HEK293 (cell line): ENCODE measurements around the gene ROS1.

Source experiments
- CTCF ChIA-PET: fragments of 350-600 bp; formaldehyde crosslinking; extraction: SDS; loops from one replicate; lab custom pipeline; 2021; ENCODE audit warnings: antibody characterized with exemption; lab: Yijun Ruan, JAX
- POLR2A ChIA-PET: fragments of 300-600 bp; formaldehyde crosslinking; extraction: SDS; loops from one replicate; lab custom pipeline; 2020; ENCODE audit warnings: antibody characterized with exemption, inconsistent platforms; lab: Yijun Ruan, JAX
- H3K27ac ChIP-seq: fragments of 200-500 bp; sonication (Bioruptor generic); 2 replicates; pipeline ENCODE4 v1.5.1; 2014; ENCODE audit warnings: low read depth, low read length, control low read depth, inconsistent platforms; ENCODE audit errors: extremely low read depth
- H3K36me3 ChIP-seq, 2 experiments: fragments of 200-500 bp in 1 of 2; sonication (Bioruptor generic) in 1 of 2; 1 replicate in 1 of 2; 2 replicates in 1 of 2; pipeline ENCODE4 v1.5.1; 2014 to 2017; ENCODE audit warnings: inconsistent platforms in 2 of 2, low read length in 2 of 2; ENCODE audit not compliant: control insufficient read depth in 2 of 2, insufficient read depth in 1 of 2
- H3K4me1 ChIP-seq: fragments of 200-500 bp; sonication (Bioruptor generic); 2 replicates; pipeline ENCODE4 v1.5.1; 2014; ENCODE audit warnings: mild to moderate bottlenecking, low read length, inconsistent platforms; ENCODE audit not compliant: control insufficient read depth, insufficient read depth
- H3K4me3 ChIP-seq: 2 replicates; pipeline ENCODE4 v1.5.1; 2011; ENCODE audit warnings: low read depth, mild to moderate bottlenecking, control low read depth, low read length, moderate library complexity
- H3K9me3 ChIP-seq: fragments of 200-500 bp; sonication (Bioruptor generic); 2 replicates; pipeline ENCODE4 v1.5.1; 2014; ENCODE audit warnings: low read depth, low read length, inconsistent platforms; ENCODE audit not compliant: control insufficient read depth, insufficient read depth
- FEZF1 ChIP-seq: fragments of 450-650 bp; formaldehyde crosslinking; IDR thresholded peaks from 2 replicates; pipeline ENCODE4 v1.5.1; 2016; ENCODE audit warnings: missing biosample characterization, missing genetic modification characterization
- ZNF223 ChIP-seq: fragments of 450-650 bp; formaldehyde crosslinking; IDR thresholded peaks from 2 replicates; pipeline ENCODE4 v1.5.1; 2016; ENCODE audit warnings: missing biosample characterization, missing genetic modification characterization
- ZNF324 ChIP-seq: fragments of 450-650 bp; formaldehyde crosslinking; IDR thresholded peaks from 2 replicates; pipeline ENCODE4 v1.5.1; 2016; ENCODE audit warnings: missing biosample characterization, missing genetic modification characterization
- ZNF366 ChIP-seq: fragments of 450-650 bp; formaldehyde crosslinking; conservative IDR thresholded peaks from 2 replicates; pipeline ENCODE4 v1.5.1; 2016; ENCODE audit warnings: missing biosample characterization, missing genetic modification characterization
- ZNF398 ChIP-seq: fragments of 450-650 bp; formaldehyde crosslinking; IDR thresholded peaks from 2 replicates; pipeline ENCODE4 v1.5.1; 2017; ENCODE audit warnings: missing biosample characterization, missing genetic modification characterization
- ZNF610 ChIP-seq: fragments of 450-650 bp; formaldehyde crosslinking; IDR thresholded peaks from 2 replicates; pipeline ENCODE4 v1.5.1; 2016; ENCODE audit warnings: missing biosample characterization, missing genetic modification characterization, borderline replicate concordance
- ZNF677 ChIP-seq: fragments of 450-650 bp; IDR thresholded peaks from 2 replicates; pipeline ENCODE4 v1.5.0; 2018; ENCODE audit warnings: missing biosample characterization, mild to moderate bottlenecking, missing genetic modification characterization, moderate library complexity
- TF ChIP-seq, protein P1 (sequence below): fragments of 450-650 bp; formaldehyde crosslinking; IDR thresholded peaks from 2 replicates; pipeline ENCODE4 v1.5.1; 2016; ENCODE audit warnings: missing biosample characterization, missing genetic modification characterization
- TF ChIP-seq, protein P2 (sequence below): fragments of 450-650 bp; formaldehyde crosslinking; IDR thresholded peaks from 2 replicates; pipeline ENCODE4 v1.5.1; 2016; ENCODE audit warnings: missing biosample characterization, missing genetic modification characterization
- TF ChIP-seq, protein P3 (sequence below): fragments of 450-650 bp; formaldehyde crosslinking; IDR thresholded peaks from 2 replicates; pipeline ENCODE4 v1.5.1; 2016; ENCODE audit warnings: missing biosample characterization, missing genetic modification characterization
- TF ChIP-seq, protein P4 (sequence below): fragments of 450-650 bp; formaldehyde crosslinking; IDR thresholded peaks from 2 replicates; pipeline ENCODE4 v1.5.1; 2017; ENCODE audit warnings: missing biosample characterization, missing genetic modification characterization

Gene ROS1

GRCh38 chr6:117448732-117449485 is 23.2 kb upstream of the ROS1 start:
- H3K9me3 ChIP-seq, result no peaks in the 10 kb centered on the region
- H3K36me3 ChIP-seq, result no peaks in the 10 kb centered on the region
- H3K27ac ChIP-seq, result no peak overlapping the region
- no peaks in the 10 kb centered on the region; the same call in 1 of the 2 replicates for H3K4me1 ChIP-seq
- ChIA-PET POLR2A (interaction anchor here (0.9 to 1.0 kb wide), 2 partner anchors 8 to 153 kb away, joined by 5 read pairs; partner anchors contain the start of gene GOPC), CTCF (interaction anchor here (0.5 to 6.1 kb wide), 37 partner anchors 8 to 381 kb away, joined by 3 to 118 read pairs (median 5); partner anchors contain the start of genes GOPC and ROS1)
- TF ChIP-seq ZNF366 (tag by site-specific recombination) (0 out of 2 replicates have a peak, but pooled peaks have one; percentile 11), ZNF223 (no peak), ZNF677 (tag by site-specific recombination) (no peak), ZNF324 (tag by site-specific recombination) (no peak), ZNF398 (tag by site-specific recombination) (peak; percentile 33; the same call in 1 of the 2 replicates), ZNF610 (tag by site-specific recombination) (peak; percentile 90; the same call in 1 of the 2 replicates)
- TF ChIP-seq, protein P1, sequence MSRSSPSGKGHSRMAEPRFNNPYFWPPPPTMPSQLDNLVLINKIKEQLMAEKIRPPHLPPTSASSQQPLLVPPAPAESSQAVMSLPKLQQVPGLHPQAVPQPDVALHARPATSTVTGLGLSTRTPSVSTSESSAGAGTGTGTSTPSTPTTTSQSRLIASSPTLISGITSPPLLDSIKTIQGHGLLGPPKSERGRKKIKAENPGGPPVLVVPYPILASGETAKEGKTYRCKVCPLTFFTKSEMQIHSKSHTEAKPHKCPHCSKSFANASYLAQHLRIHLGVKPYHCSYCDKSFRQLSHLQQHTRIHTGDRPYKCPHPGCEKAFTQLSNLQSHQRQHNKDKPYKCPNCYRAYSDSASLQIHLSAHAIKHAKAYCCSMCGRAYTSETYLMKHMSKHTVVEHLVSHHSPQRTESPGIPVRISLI (tag by site-specific recombination), result 0 out of 2 replicates have a peak, but pooled peaks have one; percentile 16
- TF ChIP-seq, protein P2, sequence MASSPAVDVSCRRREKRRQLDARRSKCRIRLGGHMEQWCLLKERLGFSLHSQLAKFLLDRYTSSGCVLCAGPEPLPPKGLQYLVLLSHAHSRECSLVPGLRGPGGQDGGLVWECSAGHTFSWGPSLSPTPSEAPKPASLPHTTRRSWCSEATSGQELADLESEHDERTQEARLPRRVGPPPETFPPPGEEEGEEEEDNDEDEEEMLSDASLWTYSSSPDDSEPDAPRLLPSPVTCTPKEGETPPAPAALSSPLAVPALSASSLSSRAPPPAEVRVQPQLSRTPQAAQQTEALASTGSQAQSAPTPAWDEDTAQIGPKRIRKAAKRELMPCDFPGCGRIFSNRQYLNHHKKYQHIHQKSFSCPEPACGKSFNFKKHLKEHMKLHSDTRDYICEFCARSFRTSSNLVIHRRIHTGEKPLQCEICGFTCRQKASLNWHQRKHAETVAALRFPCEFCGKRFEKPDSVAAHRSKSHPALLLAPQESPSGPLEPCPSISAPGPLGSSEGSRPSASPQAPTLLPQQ (tag by site-specific recombination), result 0 out of 2 replicates have a peak, but pooled peaks have one; percentile 10
- TF ChIP-seq, protein P3, sequence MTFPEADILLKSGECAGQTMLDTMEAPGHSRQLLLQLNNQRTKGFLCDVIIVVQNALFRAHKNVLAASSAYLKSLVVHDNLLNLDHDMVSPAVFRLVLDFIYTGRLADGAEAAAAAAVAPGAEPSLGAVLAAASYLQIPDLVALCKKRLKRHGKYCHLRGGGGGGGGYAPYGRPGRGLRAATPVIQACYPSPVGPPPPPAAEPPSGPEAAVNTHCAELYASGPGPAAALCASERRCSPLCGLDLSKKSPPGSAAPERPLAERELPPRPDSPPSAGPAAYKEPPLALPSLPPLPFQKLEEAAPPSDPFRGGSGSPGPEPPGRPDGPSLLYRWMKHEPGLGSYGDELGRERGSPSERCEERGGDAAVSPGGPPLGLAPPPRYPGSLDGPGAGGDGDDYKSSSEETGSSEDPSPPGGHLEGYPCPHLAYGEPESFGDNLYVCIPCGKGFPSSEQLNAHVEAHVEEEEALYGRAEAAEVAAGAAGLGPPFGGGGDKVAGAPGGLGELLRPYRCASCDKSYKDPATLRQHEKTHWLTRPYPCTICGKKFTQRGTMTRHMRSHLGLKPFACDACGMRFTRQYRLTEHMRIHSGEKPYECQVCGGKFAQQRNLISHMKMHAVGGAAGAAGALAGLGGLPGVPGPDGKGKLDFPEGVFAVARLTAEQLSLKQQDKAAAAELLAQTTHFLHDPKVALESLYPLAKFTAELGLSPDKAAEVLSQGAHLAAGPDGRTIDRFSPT, result no peak
- no peak overlapping the region; the same call in 1 of the 2 replicates for H3K4me3 ChIP-seq

- no peaks in the 10 kb centered on the region; the same call in 1 of the 2 replicates for H3K4me1 ChIP-seq
- H3K27ac ChIP-seq, result no peak overlapping the region
- no peak overlapping the region for H3K4me3 ChIP-seq
- ChIA-PET POLR2A (interaction anchor here (0.8 kb wide), 1 partner anchor 154 kb away, joined by 6 read pairs; the partner anchor contains the start of gene GOPC), CTCF (interaction anchor here (1.1 to 6.1 kb wide), 5 partner anchors 21 to 381 kb away, joined by 3 to 106 read pairs (median 34); partner anchors contain the start of gene GOPC)
- H3K9me3 ChIP-seq, result no peaks in the 10 kb centered on the region
- H3K36me3 ChIP-seq, result no peaks in the 10 kb centered on the region
- TF ChIP-seq FEZF1, result no peak
- TF ChIP-seq, protein P4, sequence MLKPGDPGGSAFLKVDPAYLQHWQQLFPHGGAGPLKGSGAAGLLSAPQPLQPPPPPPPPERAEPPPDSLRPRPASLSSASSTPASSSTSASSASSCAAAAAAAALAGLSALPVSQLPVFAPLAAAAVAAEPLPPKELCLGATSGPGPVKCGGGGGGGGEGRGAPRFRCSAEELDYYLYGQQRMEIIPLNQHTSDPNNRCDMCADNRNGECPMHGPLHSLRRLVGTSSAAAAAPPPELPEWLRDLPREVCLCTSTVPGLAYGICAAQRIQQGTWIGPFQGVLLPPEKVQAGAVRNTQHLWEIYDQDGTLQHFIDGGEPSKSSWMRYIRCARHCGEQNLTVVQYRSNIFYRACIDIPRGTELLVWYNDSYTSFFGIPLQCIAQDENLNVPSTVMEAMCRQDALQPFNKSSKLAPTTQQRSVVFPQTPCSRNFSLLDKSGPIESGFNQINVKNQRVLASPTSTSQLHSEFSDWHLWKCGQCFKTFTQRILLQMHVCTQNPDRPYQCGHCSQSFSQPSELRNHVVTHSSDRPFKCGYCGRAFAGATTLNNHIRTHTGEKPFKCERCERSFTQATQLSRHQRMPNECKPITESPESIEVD (tag by site-specific recombination), result no peak
Measured at GRCh38 chr6:117448011-117448410, 22.3 kb upstream of the ROS1 start.
